Stomach (tissue), 9 donors: ENCODE data around the gene GSTA3. TPM values are rescaled to one million over a fixed set of nuclear protein-coding genes. Genes with fewer than 3 reads are reported as not detected.
"Not testable (repeated sequence)": the region's sequence is repeated elsewhere in the genome, so short reads cannot be mapped to it uniquely, and the experiment has no call there.

Experiments used
- DNase-seq, 2 donors: peaks; one replicate each; pipeline versions ENCODE4 v3.0.0 to v3.0.0-alpha.2; 2013 to 2019
- H3K27ac ChIP-seq, 5 donors: fragments of 200-600 bp in 4 of 5; sonication (generic) in 4 of 5; one replicate each; pipeline ENCODE4 v1.5.1; 2013 to 2019; ENCODE audit warnings: mild to moderate bottlenecking in 1 of 5, moderate library complexity in 1 of 5
- H3K27me3 ChIP-seq, 3 donors: fragments of 200-600 bp; sonication (generic); one replicate each; pipeline ENCODE4 v1.5.1; 2017 to 2019; ENCODE audit warnings: mixed run types in 1 of 3
- H3K36me3 ChIP-seq, 4 donors: fragments of 200-600 bp; sonication (generic); 1 replicate in 3 of 4; 2 replicates in 1 of 4; pipeline ENCODE4 v1.5.1; 2016 to 2019
- H3K4me1 ChIP-seq, 4 donors: fragments of 200-600 bp; sonication (generic); one replicate each; pipeline ENCODE4 v1.5.1; 2016 to 2019
- H3K4me3 ChIP-seq, 4 donors: fragments of 200-600 bp; sonication (generic) in 3 of 4; one replicate each; pipeline ENCODE4 v1.5.1; 2016 to 2019; ENCODE audit warnings: mild to moderate bottlenecking in 1 of 4
- H3K9me3 ChIP-seq, 4 donors: fragments of 200-600 bp; sonication (generic); one replicate each; pipeline ENCODE4 v1.5.1; 2016 to 2019
- EP300 ChIP-seq: sonication (generic); formaldehyde crosslinking; IDR thresholded peaks from one replicate; pipeline ENCODE4 v1.6.1; 2017; ENCODE audit warnings: antibody characterized with exemption
- POLR2A ChIP-seq, 4 donors: fragments of 450-650 bp; IDR thresholded peaks; one replicate each; pipeline ENCODE4 v1.6.1; 2016; ENCODE audit warnings: antibody characterized with exemption in 4 of 4, control low read depth in 2 of 4, mild to moderate bottlenecking in 1 of 4, moderate library complexity in 1 of 4
- POLR2AphosphoS5 ChIP-seq, 3 donors: sonication (generic); formaldehyde crosslinking; IDR thresholded peaks; one replicate each; pipeline ENCODE4 v1.6.1; 2016; ENCODE audit warnings: antibody characterized with exemption in 3 of 3
- WGBS, 5 donors: extraction: QIAGEN DNeasy Blood & Tissue Kit in 3 of 5; methylation state at CpG; one replicate each; pipeline versions ENCODE4 v1.1.5 to v1.1.7; 2013 to 2018; 5-methylcytosine and 5-hydroxymethylcytosine counted together
- intact Hi-C: fragments of 100-400 bp; cut with DNase I; formaldehyde crosslinking; loops from one replicate; pipeline ENCODE4 v1.15.1; 2023; ENCODE audit warnings: low total_unique reads
- polyA plus RNA-seq, 3 donors: library from polyadenylated mRNA; stranded (reverse); fragments of 200-250 nt; gene quantifications; one replicate each; pipeline ENCODE4 v1.2.3, GENCODE V29; 2013
- total RNA-seq, 5 donors: library from RNA; depleted of rRNA; stranded (reverse); fragments of >200 nt; gene quantifications; one replicate each; pipeline versions ENCODE4 v1.1.0 to v1.2.3, GENCODE V29; 2014 to 2016
- TF ChIP-seq, protein P1 (sequence below), 7 experiments: fragments of 450-650 bp in 4 of 7; fragments of 200-600 bp in 3 of 7; sonication (generic) in 3 of 7; IDR thresholded peaks; one replicate each; pipeline ENCODE4 v1.5.1; 2016 to 2019; ENCODE audit warnings: antibody characterized with exemption in 7 of 7, control low read depth in 2 of 7, mild to moderate bottlenecking in 1 of 7
- donor health status: healthy with polysubstance abuse.
- donor health status: Bipolar disorder and iron deficiency.
- donor health status: healthy.

Gene GSTA3
- total and polyA plus RNA-seq, 8 donors = 1.00 to 8.9 (median 2.3) TPM; not detected in 5

- H3K4me1 ChIP-seq = no peaks in the 10 kb centered on the region
- H3K27me3 ChIP-seq = no peaks in the 10 kb centered on the region
- no peaks in the 10 kb centered on the region for H3K9me3 ChIP-seq
- no peaks in the 10 kb centered on the region for H3K36me3 ChIP-seq
- intact Hi-C loops = no loop called here
- TF ChIP-seq EP300 (no peak), POLR2AphosphoS5 (IDR thresholded peaks at IDR 0.05) (no peak), POLR2A (IDR thresholded peaks at IDR 0.05) (no peak)
- TF ChIP-seq, protein P1, sequence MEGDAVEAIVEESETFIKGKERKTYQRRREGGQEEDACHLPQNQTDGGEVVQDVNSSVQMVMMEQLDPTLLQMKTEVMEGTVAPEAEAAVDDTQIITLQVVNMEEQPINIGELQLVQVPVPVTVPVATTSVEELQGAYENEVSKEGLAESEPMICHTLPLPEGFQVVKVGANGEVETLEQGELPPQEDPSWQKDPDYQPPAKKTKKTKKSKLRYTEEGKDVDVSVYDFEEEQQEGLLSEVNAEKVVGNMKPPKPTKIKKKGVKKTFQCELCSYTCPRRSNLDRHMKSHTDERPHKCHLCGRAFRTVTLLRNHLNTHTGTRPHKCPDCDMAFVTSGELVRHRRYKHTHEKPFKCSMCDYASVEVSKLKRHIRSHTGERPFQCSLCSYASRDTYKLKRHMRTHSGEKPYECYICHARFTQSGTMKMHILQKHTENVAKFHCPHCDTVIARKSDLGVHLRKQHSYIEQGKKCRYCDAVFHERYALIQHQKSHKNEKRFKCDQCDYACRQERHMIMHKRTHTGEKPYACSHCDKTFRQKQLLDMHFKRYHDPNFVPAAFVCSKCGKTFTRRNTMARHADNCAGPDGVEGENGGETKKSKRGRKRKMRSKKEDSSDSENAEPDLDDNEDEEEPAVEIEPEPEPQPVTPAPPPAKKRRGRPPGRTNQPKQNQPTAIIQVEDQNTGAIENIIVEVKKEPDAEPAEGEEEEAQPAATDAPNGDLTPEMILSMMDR (IDR thresholded peaks at IDR 0.05) = no peak
- no peak for DNase-seq
- H3K27ac ChIP-seq = no peak overlapping the region
- WGBS, 5 donors = 90 to 100% (median 93%) methylated on average over 1 of the region's 1 CpG
- no peak overlapping the region for H3K4me3 ChIP-seq
Observed at GRCh38 chr6:52868240-52868639, 41.3 kb downstream of the GSTA3 start.

GRCh38 chr6:52861151-52861550 is 48.3 kb downstream of the GSTA3 start:
- DNase-seq = peak; percentile 46 to 59
- H3K27ac ChIP-seq, intact Hi-C loops, H3K36me3 ChIP-seq, H3K27me3 ChIP-seq, H3K4me3 ChIP-seq, H3K4me1 ChIP-seq, H3K9me3 ChIP-seq: not testable (repeated sequence)
- WGBS, 5 donors = 19 to 47% (median 33%) methylated on average over 7 of the region's 7 CpGs

DNA sequence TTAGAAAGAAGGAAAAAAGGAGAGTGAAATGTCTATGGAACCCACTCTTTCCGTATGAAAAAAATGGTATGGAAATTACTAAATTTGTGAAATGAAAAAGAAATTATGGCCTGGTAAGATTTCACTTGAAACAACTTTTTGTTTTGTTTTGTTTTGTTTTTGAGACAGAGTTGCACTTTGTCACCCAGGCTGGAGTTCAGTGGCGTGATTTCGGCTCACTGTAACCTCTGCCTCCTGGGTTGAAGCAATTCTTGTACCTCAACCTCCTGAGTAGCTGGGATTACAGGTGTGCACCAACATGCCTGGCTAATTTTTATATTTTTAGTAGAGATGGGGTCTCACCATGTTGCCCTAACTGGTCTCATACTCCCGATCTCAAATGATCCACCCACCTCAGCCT is 51.1 kb downstream of the GSTA3 start:
- 85 to 94% (median 93%) methylated on average over 4 of the region's 4 CpGs for WGBS, 5 donors

DNA sequence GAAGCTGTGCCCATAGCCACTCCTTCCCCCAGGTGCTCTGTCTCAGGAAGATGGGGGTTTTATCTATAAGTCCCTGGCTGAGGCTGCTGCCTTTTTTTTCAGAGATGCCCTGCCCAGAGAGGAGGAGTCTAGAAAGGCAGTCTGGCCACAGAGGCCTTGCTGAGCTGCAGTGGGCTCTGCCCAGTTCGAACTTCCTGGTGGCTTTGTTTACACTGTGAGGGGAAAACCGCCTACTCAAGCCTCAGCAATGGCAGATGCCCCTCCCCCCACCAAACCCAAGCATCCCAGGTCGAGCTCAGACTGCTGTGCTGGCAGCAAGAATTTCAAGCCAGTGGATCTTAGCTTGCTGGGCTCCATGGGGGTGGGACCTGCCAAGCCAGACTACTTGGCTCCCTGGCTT is 53.4 kb downstream of the GSTA3 start:
- intact Hi-C loops = not testable (repeated sequence)
- DNase-seq = peak; percentile 72 to 78

More for the DNA sequence above, 51.1 kb downstream of the GSTA3 start:
- Histone ChIP-seq H3K27me3 (no peaks in the 10 kb centered on the region), H3K27ac (no peak overlapping the region), H3K9me3 (no peaks in the 10 kb centered on the region), H3K4me1 (no peaks in the 10 kb centered on the region), H3K36me3 (no peaks in the 10 kb centered on the region), H3K4me3 (no peak overlapping the region)
- DNase-seq = no peak
- TF ChIP-seq EP300 (no peak), POLR2A (IDR thresholded peaks at IDR 0.05) (no peak)
- TF ChIP-seq, protein P1 (IDR thresholded peaks at IDR 0.05) = no peak
- intact Hi-C loops = no loop called here

GRCh38 chr6:52849137-52849536 is 60.4 kb downstream of the GSTA3 start:
- intact Hi-C loops = no loop called here

More for the DNA sequence above, 53.4 kb downstream of the GSTA3 start:
- not testable (repeated sequence) for H3K4me1 ChIP-seq, H3K9me3 ChIP-seq, H3K27me3 ChIP-seq, H3K36me3 ChIP-seq, H3K4me3 ChIP-seq, H3K27ac ChIP-seq
- 0 to 6% (median 4%) methylated on average over 3 of the region's 3 CpGs for WGBS, 5 donors
- TF ChIP-seq POLR2AphosphoS5 (IDR thresholded peaks at IDR 0.05) = peak in 1 of 3 donors; percentile 51

More at GRCh38 chr6:52849137-52849536, 60.4 kb downstream of the GSTA3 start:
- Histone ChIP-seq H3K36me3 (no peaks in the 10 kb centered on the region), H3K4me1 (peaks cover 0 to 1% (median 0%) of the 10 kb centered on the region in 4 donors), H3K27me3 (no peaks in the 10 kb centered on the region), H3K27ac (no peak overlapping the region), H3K4me3 (no peak overlapping the region), H3K9me3 (no peaks in the 10 kb centered on the region)
- DNase-seq = no peak
- TF ChIP-seq, protein P1 (IDR thresholded peaks at IDR 0.05) = no peak
- TF ChIP-seq POLR2AphosphoS5 (IDR thresholded peaks at IDR 0.05) = no peak
- TF ChIP-seq POLR2A (IDR thresholded peaks at IDR 0.05) = no peak
- TF ChIP-seq EP300 = no peak
- WGBS, 5 donors = 81 to 91% (median 90%) methylated on average over 4 of the region's 4 CpGs

Other genes starting within 250 kb of the GSTA3 start
- 10 to 100 TPM in 4 of 5 donors, not detected in 1; 10.7 to 29.9 (median 20.8) TPM for gene TMEM14A, start 238.6 kb downstream of the GSTA3 start, total RNA-seq
- 10 to 100 TPM; 23.2 to 29.4 (median 29.3) TPM for gene TMEM14A, start 238.6 kb downstream of the GSTA3 start, polyA plus RNA-seq
- 1 to 10 TPM in 2 of 5 donors, under 1 TPM in 1, not detected in 2; 0.89 to 6.8 (median 2.9) TPM for gene GSTA2, start 146.2 kb downstream of the GSTA3 start, total RNA-seq
- gene GSTA2, start 146.2 kb downstream of the GSTA3 start, polyA plus RNA-seq = 1 to 10 TPM; 4.9 to 9.8 (median 7.6) TPM
- gene GSTA1, start 105.9 kb downstream of the GSTA3 start, total RNA-seq = 100 to 1,000 TPM in 2 of 5 donors, 10 to 100 TPM in 2, not detected in 1; 15.9 to 216 (median 76.6) TPM
- gene GSTA1, start 105.9 kb downstream of the GSTA3 start, polyA plus RNA-seq = 100 to 1,000 TPM in 2 of 3 donors, 1 to 10 TPM in 1; 8.2 to 292 (median 183) TPM
- not detected for gene GSTA5, start 68.9 kb downstream of the GSTA3 start, total RNA-seq
- not detected for gene GSTA5, start 68.9 kb downstream of the GSTA3 start, polyA plus RNA-seq
- gene GSTA4, start 85.6 kb upstream of the GSTA3 start, total RNA-seq = 100 to 1,000 TPM in 2 of 5 donors, 10 to 100 TPM in 2, 1 to 10 TPM in 1; 5.2 to 105 (median 62.4) TPM
- gene GSTA4, start 85.6 kb upstream of the GSTA3 start, polyA plus RNA-seq = 10 to 100 TPM; 41.6 to 54.8 (median 42.7) TPM
- gene CILK1, start 152.1 kb upstream of the GSTA3 start, total RNA-seq = 10 to 100 TPM in 3 of 5 donors, 1 to 10 TPM in 2; 6.4 to 31.6 (median 18.3) TPM
- 10 to 100 TPM in 1 of 3 donors, 1 to 10 TPM in 2; 4.2 to 12.1 (median 7.2) TPM for gene CILK1, start 152.1 kb upstream of the GSTA3 start, polyA plus RNA-seq
- 100 to 1,000 TPM in 1 of 5 donors, 10 to 100 TPM in 4; 53.1 to 119 (median 67.1) TPM for gene FBXO9, start 155.7 kb upstream of the GSTA3 start, total RNA-seq
- gene FBXO9, start 155.7 kb upstream of the GSTA3 start, polyA plus RNA-seq = 10 to 100 TPM; 33.9 to 45.4 (median 42.2) TPM
- gene GCM1, start 239.1 kb upstream of the GSTA3 start, total RNA-seq = not detected
- under 1 TPM in 1 of 3 donors, not detected in 2; 0.05 TPM for gene GCM1, start 239.1 kb upstream of the GSTA3 start, polyA plus RNA-seq